NB4 (cell line): ENCODE measurements around the gene WNT6.

Experiments used
- POLR2A ChIP-seq: IDR thresholded peaks from 2 replicates; pipeline ENCODE4 v1.6.1; 2011; ENCODE audit warnings: mild to moderate bottlenecking; ENCODE audit not compliant: insufficient read length; ENCODE audit errors: extremely low read depth
- TF ChIP-seq, protein P1 (sequence below): IDR thresholded peaks from one replicate; pipeline ENCODE4 v1.5.1; 2012; ENCODE audit warnings: low read depth, low read length
- TF ChIP-seq, protein P2 (sequence below): IDR thresholded peaks from 2 replicates; pipeline ENCODE4 v1.6.1; 2011; ENCODE audit warnings: low read depth, low read length

DNA sequence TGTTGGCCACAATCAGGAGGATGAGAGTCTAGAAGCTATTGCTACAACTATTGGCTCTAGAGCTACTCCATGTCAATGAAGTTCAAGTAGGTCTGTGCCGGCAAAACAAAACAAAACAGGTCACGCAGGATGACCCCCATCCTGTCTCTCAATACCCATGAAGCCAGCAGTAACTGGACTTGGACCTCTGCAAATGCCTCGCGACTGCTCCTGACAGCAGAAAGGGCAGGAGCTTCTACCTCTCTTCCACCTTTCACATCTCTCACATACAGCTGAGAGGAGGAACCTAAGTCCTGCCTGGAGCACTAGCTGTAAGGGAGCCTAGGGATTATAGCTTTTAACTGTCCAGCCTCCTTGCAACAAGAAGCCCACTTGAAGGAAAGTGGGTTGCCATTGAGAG lies 44.0 kb upstream of the WNT6 start:
- TF ChIP-seq, protein P1, sequence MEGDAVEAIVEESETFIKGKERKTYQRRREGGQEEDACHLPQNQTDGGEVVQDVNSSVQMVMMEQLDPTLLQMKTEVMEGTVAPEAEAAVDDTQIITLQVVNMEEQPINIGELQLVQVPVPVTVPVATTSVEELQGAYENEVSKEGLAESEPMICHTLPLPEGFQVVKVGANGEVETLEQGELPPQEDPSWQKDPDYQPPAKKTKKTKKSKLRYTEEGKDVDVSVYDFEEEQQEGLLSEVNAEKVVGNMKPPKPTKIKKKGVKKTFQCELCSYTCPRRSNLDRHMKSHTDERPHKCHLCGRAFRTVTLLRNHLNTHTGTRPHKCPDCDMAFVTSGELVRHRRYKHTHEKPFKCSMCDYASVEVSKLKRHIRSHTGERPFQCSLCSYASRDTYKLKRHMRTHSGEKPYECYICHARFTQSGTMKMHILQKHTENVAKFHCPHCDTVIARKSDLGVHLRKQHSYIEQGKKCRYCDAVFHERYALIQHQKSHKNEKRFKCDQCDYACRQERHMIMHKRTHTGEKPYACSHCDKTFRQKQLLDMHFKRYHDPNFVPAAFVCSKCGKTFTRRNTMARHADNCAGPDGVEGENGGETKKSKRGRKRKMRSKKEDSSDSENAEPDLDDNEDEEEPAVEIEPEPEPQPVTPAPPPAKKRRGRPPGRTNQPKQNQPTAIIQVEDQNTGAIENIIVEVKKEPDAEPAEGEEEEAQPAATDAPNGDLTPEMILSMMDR, result no peak
- TF ChIP-seq, protein P2, sequence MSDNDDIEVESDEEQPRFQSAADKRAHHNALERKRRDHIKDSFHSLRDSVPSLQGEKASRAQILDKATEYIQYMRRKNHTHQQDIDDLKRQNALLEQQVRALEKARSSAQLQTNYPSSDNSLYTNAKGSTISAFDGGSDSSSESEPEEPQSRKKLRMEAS, result no peak
- TF ChIP-seq POLR2A, result no peak
